Uterus (tissue), 4 donors: ENCODE measurements around the gene SSBP4. TPM values are rescaled to one million over a fixed set of nuclear protein-coding genes. Genes with fewer than 3 reads are reported as not detected.

Experiments
- DNase-seq, 2 donors: peaks; one replicate each; pipeline ENCODE4 v3.0.0-alpha.2; 2019 to 2020
- H3K27ac ChIP-seq, 2 donors: fragments of 200-600 bp; sonication (generic); 1 replicate in 1 of 2; 2 replicates in 1 of 2; pipeline ENCODE4 v1.5.1; 2016 to 2018
- H3K27me3 ChIP-seq, 2 donors: fragments of 200-600 bp; sonication (generic); one replicate each; pipeline ENCODE4 v1.5.1; 2018 to 2019; ENCODE audit warnings: control low read depth in 1 of 2
- H3K36me3 ChIP-seq, 2 donors: fragments of 200-600 bp; sonication (generic); one replicate each; pipeline ENCODE4 v1.5.1; 2019; ENCODE audit warnings: control low read depth in 1 of 2
- H3K4me1 ChIP-seq, 2 donors: fragments of 200-600 bp; sonication (generic); one replicate each; pipeline ENCODE4 v1.5.1; 2018 to 2019; ENCODE audit warnings: control low read depth in 1 of 2
- H3K4me3 ChIP-seq, 2 donors: fragments of 200-600 bp; sonication (generic); 1 replicate in 1 of 2; 2 replicates in 1 of 2; pipeline ENCODE4 v1.5.1; 2018 to 2019; ENCODE audit warnings: mild to moderate bottlenecking in 1 of 2
- H3K9me3 ChIP-seq, 2 donors: fragments of 200-600 bp; sonication (generic); one replicate each; pipeline ENCODE4 v1.5.1; 2019; ENCODE audit warnings: control low read depth in 1 of 2
- CTCF ChIP-seq, 4 experiments: fragments of 200-600 bp in 2 of 4; fragments of 450-650 bp in 2 of 4; sonication (generic) in 2 of 4; IDR thresholded peaks; one replicate each; pipeline ENCODE4 v1.5.1; 2016 to 2019; ENCODE audit warnings: antibody characterized with exemption in 4 of 4, mild to moderate bottlenecking in 2 of 4, moderate library complexity in 1 of 4
- POLR2A ChIP-seq, 2 donors: fragments of 450-650 bp; IDR thresholded peaks; one replicate each; pipeline ENCODE4 v1.6.1; 2016; ENCODE audit warnings: antibody characterized with exemption in 2 of 2, mild to moderate bottlenecking in 1 of 2, moderate library complexity in 1 of 2
- intact Hi-C: fragments of 100-400 bp; cut with DNase I; formaldehyde crosslinking; loops from one replicate; pipeline ENCODE4 v1.15.1; 2023; ENCODE audit warnings: low total_unique reads
- total RNA-seq, 4 donors: library from RNA; depleted of rRNA in 3 of 4; stranded (reverse); fragments of >200 nt in 3 of 4; gene quantifications; one replicate each; pipeline versions ENCODE4 v1.1.0 to v1.2.4, GENCODE V29; 2014 to 2023
- donor health status: DM: yes; HTN: yes; CAD: no.

SSBP4 gene
- 100 to 1,000 TPM in 1 of 4 donors, 10 to 100 TPM in 3; 23.6 to 105 (median 54.8) TPM for total RNA-seq

GRCh38 chr19:18419195-18419698 lies at the start of gene SSBP4:
Gene SSBP4 (plus strand): TSS chr19:18419398. CDS start chr19:18419649, 251 bp downstream.
- Histone ChIP-seq H3K9me3 (no peaks in the 10 kb centered on the region), H3K27ac (peak within 1 kb of the TSS; percentile 90 to 93), H3K27me3 (no peaks in the 10 kb centered on the region), H3K36me3 (no peaks in the 10 kb centered on the region), H3K4me3 (peak within 1 kb of the TSS; percentile 37 to 62), H3K4me1 (peaks cover 0 to 33% of the 10 kb centered on the region in 2 donors)
- intact Hi-C loops: loop anchor here (10.0 kb wide), 1 partner anchor 74 kb away; the partner anchor contains the start of gene PGPEP1
- TF ChIP-seq POLR2A (IDR thresholded peaks at IDR 0.05) (peak; percentile 50 to 76), CTCF (IDR thresholded peaks at IDR 0.05) (peak in 3 of 4 experiments; percentile 50 to 67 (median 66))
- DNase-seq: peak; percentile 62 to 80

GRCh38 chr19:18373407-18373891 lies 45.7 kb upstream of the SSBP4 start:
- peak overlapping the region; percentile 79 to 91 for H3K27ac ChIP-seq
- H3K4me3 ChIP-seq: no peak overlapping the region
- H3K9me3 ChIP-seq: no peaks in the 10 kb centered on the region
- intact Hi-C loops: no loop called here
- H3K36me3 ChIP-seq: no peaks in the 10 kb centered on the region
- no peaks in the 10 kb centered on the region for H3K27me3 ChIP-seq
- DNase-seq: no peak
- TF ChIP-seq POLR2A (IDR thresholded peaks at IDR 0.05) (no peak), CTCF (IDR thresholded peaks at IDR 0.05) (no peak)
- peaks cover 0 to 6% of the 10 kb centered on the region in 2 donors for H3K4me1 ChIP-seq

GRCh38 chr19:18373892-18374629 lies 45.1 kb upstream of the SSBP4 start:
- no peaks in the 10 kb centered on the region for H3K36me3 ChIP-seq
- no peak overlapping the region for H3K4me3 ChIP-seq
- H3K4me1 ChIP-seq: peaks cover 0 to 6% of the 10 kb centered on the region in 2 donors
- peak overlapping the region; percentile 79 to 91 for H3K27ac ChIP-seq
- peak; percentile 93 to 95 for DNase-seq
- H3K9me3 ChIP-seq: no peaks in the 10 kb centered on the region
- intact Hi-C loops: no loop called here
- peak in 1 of 2 donors; percentile 24 for TF ChIP-seq POLR2A (IDR thresholded peaks at IDR 0.05)
- TF ChIP-seq CTCF (IDR thresholded peaks at IDR 0.05): no peak
- no peaks in the 10 kb centered on the region for H3K27me3 ChIP-seq

GRCh38 chr19:18377026-18377425 lies 42.2 kb upstream of the SSBP4 start:
- Histone ChIP-seq H3K27ac (peak overlapping the region in 1 of 2 donors; percentile 91), H3K4me1 (peaks cover 0 to 18% of the 10 kb centered on the region in 2 donors), H3K4me3 (no peak overlapping the region), H3K36me3 (no peaks in the 10 kb centered on the region), H3K27me3 (no peaks in the 10 kb centered on the region), H3K9me3 (no peaks in the 10 kb centered on the region)
- TF ChIP-seq POLR2A (IDR thresholded peaks at IDR 0.05) (no peak), CTCF (IDR thresholded peaks at IDR 0.05) (no peak)
- DNase-seq: no peak
- intact Hi-C loops: no loop called here
